HG03175 (cell line): ENCODE results near the gene AGAP2.

Experiments used
- ATAC-seq: cut with Tn5 transposase; IDR thresholded peaks from one replicate; pipeline ENCODE4 v1.9.1; 2021; ENCODE audit warnings: mild to moderate bottlenecking, moderate library complexity; ENCODE audit not compliant: unreplicated experiment

The AGAP2 gene

DNA sequence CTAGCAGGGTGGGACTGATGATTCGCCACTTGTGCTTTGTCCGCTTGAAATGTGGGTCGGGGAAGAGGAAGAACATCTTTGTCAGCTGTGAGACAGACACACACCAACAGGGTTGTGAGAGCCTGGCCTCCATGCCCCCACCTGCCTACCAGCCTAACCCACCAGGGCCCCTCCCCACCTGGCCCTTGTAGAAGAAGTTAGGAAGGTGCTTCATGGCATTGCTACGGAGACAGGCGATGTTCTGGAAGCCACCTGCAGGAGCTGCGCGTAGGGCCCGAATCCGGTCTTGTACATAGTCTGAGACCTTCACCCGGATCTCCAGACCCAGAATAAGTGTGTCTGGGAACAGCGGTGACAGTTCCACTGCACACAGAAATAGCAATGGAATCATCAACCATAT is 31.1 kb upstream of the AGAP2 start:
- ATAC-seq = no peak

- no peak for ATAC-seq
Observed at GRCh38 chr12:57767876-57768275, 29.3 kb upstream of the AGAP2 start.

DNA sequence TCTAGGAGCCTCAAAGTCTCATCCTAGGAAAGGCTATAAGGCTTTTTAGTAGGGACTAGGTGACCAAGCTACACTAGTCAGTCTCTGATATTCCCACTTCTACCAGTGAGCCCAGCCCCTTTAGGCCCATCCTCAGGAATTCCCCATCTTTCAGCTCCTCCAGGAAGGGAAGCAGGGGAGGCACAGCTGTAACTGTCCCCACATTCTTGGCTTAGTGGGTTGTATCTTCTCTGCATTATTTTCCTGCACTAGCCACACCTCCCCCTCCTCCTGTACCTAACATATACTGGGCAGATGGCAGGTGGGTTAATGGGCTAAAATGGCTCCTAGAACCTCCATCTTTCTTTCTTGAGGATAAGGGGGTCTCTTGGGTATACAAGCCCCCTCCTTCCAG is 28.8 kb upstream of the AGAP2 start:
- ATAC-seq = no peak

DNA sequence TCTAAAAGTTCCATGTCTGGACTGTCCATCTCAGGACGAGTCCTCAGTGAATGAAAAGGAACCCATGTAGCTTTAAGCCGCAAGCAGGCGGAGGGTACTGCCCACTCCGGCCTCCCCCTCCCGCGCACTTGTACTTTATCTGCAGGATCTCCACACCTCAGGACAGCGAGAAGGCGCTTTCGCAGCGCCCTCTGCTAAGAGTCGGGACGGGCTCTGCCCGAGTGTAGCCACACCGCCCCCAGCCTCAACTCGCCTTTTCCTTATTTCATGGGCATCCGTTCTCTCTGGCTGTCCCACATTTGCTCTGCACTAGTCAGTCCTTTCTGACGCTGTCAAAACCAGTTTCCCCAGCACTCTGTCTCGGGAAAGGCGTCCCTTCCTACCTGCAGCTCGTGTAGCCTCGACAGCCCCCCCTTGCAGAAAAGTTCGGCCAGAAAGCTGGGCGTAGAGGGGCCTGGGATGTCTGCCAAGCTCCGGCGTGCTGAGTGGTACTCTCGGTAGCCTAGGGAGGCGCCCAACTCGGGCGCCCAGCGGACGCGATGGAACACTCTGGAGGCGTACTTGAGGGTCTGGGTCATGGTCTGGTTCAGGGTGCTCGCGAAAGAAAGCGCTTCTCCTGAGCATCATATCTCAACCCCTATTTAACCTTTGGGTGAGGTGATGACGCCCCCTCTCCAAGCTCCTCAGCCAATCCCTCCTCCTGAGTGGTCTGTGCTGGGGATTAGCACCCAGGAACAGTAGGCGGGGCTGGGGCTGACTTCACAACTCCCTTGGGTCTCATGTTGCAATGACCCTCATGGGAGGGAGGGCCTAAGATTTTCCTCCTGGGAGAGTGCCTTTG is 28.1 kb upstream of the AGAP2 start, which contains the start of gene CYP27B1:
Gene CYP27B1 (minus strand): TSS at position 615 of the 841 bp plus-strand sequence. CDS start 37 bp downstream, at position 578.
- ATAC-seq = no peak

- no peak for ATAC-seq
Observed at GRCh38 chr12:57765698-57766463, 27.3 kb upstream of the AGAP2 start.

GRCh38 chr12:57765003-57765697 is 26.6 kb upstream of the AGAP2 start:
- peak; percentile 61 for ATAC-seq

GRCh38 chr12:57764662-57765002 is 26.1 kb upstream of the AGAP2 start:
- ATAC-seq = no peak

DNA sequence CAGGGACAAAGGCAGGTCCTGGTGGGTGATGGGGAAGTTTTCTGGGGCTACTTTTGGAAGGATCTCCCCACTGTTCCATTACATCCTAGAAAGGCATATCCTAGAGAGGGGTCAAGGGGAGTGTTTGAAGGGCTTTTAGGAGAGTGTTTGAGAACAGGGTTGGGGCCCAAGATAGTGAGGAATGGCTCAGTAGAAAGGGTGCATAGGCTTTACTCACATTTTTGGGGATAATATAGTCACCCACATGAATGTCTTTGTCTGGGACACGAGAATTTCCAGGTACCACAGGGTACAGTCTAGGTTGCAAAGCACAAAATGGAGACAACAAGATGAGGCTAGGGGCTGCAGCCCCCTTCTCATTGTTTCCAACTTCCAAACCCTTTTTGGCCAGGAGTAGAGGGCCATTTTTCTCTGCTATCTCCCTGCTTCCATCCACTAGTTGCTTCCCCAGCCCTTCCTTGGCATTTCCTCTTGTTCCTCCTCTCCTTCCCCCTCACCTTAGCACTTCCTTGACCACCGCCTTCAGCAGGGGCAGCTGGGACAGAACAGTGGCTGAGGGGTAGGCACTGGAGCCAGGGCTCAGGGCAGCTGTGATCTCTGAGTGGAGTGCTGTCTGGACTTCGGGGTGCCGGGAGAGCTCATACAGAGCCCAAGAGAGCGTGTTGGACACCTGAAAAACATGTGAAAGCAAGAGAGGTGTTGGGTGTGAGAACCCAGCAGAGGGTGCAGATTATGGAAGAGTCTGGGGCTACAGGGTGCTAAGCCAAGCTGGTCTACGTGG is 25.5 kb upstream of the AGAP2 start:
- ATAC-seq = no peak

DNA sequence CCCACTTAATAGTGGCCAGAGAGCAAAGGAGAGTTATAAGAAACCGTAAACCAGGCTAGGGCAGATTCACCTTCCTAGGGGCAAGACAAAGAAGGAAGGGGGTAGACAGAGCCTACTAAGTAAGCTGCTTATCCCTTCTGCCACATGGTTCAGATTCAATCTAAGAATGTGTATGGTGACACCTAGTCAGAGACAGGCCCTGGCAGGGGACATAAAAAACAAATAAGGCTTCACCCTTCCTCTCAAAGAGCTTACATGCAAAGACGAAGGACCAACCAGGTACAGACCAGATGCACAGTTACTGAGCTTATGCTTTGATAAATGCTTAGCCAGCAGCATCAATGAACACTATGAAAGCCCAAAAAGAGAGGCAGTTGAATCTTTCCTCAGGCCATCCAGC is 23.9 kb upstream of the AGAP2 start:
- ATAC-seq = no peak

- no peak for ATAC-seq
Observed at GRCh38 chr12:57761391-57761998, 23.0 kb upstream of the AGAP2 start.

GRCh38 chr12:57760347-57760982 is 21.9 kb upstream of the AGAP2 start:
- no peak for ATAC-seq

DNA sequence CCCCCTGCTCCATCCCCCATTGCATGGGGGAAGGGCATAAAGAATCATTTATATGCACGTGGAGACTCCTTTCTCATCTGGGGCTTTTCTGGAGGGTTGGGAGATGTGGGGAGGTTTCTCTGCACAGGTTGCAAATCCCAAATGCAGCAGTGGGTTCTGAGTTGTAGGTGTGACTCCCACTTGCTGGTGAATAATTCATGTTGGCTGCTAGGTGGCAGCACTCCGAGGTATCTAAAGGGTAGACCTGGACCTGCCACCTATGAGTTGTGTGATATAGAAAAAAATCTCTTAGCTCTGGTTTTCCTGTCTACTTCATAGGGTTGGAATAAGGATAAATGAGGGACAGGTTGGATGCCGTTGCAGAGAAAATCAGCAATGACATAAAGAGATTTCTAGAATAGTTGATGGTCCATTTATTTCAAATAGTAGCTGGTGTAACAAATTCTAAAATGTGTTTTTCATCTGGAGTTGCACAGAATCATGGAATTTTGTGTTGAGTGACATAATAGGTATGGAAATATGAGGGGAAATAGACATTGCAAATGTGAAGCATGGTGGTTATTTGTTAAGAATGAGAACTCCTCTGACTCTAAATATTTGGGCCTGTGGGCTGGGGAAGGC is 20.9 kb upstream of the AGAP2 start:
- ATAC-seq = no peak

DNA sequence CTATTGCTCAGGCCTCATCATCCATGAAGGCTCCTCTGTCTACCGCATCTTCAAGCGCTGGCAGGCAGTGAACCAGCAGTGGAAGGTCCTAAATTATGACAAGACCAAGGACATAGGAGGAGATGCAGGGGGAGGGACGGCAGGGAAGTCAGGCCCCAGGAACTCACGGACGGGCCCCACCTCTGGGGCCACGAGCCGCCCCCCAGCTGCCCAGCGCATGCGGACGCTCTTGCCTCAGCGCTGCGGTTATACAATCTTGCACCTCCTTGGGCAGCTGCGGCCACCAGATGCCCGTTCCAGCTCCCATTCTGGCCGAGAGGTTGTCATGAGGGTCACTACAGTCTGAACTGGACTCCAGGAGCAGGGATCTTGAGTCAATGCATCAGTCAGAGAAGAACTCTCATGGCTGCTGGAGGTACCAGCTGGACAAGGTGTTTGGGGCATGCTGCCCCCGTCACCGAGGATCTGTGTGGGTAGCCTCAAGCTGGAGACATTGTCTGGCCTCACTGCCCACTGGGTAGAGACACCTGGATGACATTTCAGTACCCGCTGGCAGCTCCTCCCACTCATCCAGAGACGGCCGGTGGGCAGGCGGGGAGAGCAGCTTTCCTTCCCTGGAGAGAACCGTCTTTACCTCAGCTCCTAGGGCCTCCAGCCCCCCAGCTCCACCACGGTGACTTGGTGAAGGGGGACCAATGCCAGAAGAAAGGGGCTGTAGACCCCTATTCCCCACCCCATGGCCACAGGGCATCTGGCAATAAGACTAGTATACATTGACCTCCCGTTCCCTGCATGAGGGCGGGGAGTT is 20.2 kb upstream of the AGAP2 start:
- no peak for ATAC-seq

DNA sequence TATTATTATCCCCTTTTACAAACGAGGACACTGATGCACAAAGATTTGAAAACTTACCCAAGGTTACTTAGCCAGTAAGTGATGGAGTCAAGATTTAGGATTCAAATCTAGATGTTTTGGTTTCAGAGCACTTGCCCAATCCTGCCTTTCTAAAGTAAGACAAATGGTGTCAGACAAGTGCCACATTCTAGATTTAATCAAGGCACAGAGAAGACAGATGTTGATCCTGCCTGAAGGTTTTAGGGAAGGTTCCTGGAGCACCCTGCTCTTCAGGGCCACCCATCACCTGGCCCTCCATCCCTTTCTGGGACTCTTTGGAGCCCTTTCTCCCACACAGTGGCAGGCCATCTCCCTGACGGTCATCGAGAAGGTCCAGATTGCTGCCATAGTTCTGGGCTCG is 19.2 kb upstream of the AGAP2 start:
- ATAC-seq = no peak

DNA sequence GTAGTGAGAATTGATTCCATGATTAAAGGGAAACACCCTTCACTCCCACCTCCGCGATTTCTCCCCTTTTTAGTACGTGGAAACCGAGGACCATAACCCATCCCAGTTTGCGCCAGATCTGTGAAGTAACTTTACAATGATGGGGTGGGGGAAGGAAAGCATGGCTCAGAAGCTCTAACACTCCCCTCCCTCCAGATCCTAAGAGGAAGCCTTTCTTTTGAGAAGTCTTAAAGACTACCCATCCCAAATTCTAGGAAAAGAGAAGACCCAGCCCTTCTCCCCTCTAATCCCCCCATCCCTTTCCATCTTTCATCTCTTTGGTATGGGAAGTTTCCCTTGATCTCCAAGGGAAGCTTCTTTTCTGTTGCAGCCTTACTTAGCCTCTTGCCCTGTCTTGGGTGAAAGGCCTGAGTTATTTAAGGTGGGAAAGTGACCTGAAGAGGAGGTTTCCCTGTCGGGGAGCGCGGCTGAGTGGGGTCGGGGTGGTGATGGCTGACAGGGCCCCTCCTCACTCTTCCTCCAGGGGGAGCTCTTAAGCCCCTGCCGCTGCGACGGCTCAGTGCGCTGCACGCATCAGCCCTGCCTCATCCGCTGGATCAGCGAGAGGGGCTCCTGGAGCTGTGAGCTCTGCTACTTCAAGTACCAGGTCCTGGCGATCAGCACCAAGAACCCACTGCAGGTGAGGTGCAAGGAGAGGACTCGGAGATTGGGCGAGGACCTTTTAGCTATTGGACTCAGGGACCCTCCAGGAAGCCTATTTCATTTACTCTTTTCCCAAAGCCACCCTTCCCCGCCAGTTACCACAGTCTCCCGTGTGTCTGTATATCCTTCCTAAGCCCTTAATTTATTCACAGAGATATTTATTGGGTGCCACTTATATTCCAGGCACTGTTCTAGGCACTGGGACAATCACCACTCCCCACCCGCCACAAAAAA is 18.1 kb upstream of the AGAP2 start:
- ATAC-seq = peak; percentile 31

GRCh38 chr12:57755454-57756372 is 17.2 kb upstream of the AGAP2 start:
- ATAC-seq = no peak

DNA sequence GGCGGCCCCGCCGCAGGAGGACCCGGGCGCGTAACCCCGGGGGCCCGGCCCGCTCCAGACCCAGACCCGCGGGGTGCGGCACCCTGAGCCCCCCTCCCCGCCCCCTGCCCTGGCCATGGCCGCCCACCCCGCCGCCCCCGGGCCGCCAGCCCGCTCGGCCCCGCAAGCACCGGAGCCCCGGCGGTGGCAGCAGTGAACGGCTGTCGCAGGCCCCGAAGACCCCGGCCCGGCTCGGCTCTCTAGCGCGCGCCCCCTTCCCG is 16.6 kb upstream of the AGAP2 start:
- ATAC-seq = no peak
